Left lobe of liver (tissue), 1 donor: Measurements from ENCODE around the gene CIRBP. TPM values are rescaled to one million over a fixed set of nuclear protein-coding genes. Genes with fewer than 3 reads are reported as not detected.

Source experiments
- total RNA-seq: library from RNA; stranded (reverse); gene quantifications from one replicate; pipeline ENCODE4 v1.2.1, GENCODE V29; 2021
- donor health status: DM: no; HTN: yes; CAD: no.

CIRBP gene
- total RNA-seq, 1 donor from 2014 or later = 125 TPM

Other genes starting within 250 kb of the CIRBP start
- 117 TPM for gene TMEM259, start 248.2 kb upstream of the CIRBP start, total RNA-seq
- gene RNU6-2, start 247.8 kb upstream of the CIRBP start, total RNA-seq = not detected
- 23.2 TPM for gene CNN2, start 242.7 kb upstream of the CIRBP start, total RNA-seq
- 10.4 TPM for gene ABCA7, start 229.2 kb upstream of the CIRBP start, total RNA-seq
- gene ARHGAP45, start 202.2 kb upstream of the CIRBP start, total RNA-seq = 5.1 TPM
- gene POLR2E, start 174.0 kb upstream of the CIRBP start, total RNA-seq = 143 TPM
- gene GPX4, start 165.3 kb upstream of the CIRBP start, total RNA-seq = 247 TPM
- 22.6 TPM for gene SBNO2, start 95.1 kb upstream of the CIRBP start, total RNA-seq
- gene STK11, start 63.6 kb upstream of the CIRBP start, total RNA-seq = 33.1 TPM
- gene CBARP, start 31.3 kb upstream of the CIRBP start, total RNA-seq = 0.38 TPM
- gene ATP5F1D, start 27.6 kb upstream of the CIRBP start, total RNA-seq = 282 TPM
- gene MIDN, start 20.7 kb upstream of the CIRBP start, total RNA-seq = 51.7 TPM
- 48.0 TPM for gene FAM174C, start 6.2 kb downstream of the CIRBP start, total RNA-seq
- 8.6 TPM for gene EFNA2, start 16.5 kb downstream of the CIRBP start, total RNA-seq
- gene NDUFS7, start 114.6 kb downstream of the CIRBP start, total RNA-seq = 105 TPM
- 214 TPM for gene GAMT, start 132.2 kb downstream of the CIRBP start, total RNA-seq
- 48.1 TPM for gene DAZAP1, start 138.3 kb downstream of the CIRBP start, total RNA-seq
- gene RPS15, start 169.1 kb downstream of the CIRBP start, total RNA-seq = 410 TPM
- 0.13 TPM for gene APC2, start 180.8 kb downstream of the CIRBP start, total RNA-seq
- gene C19orf25, start 209.9 kb downstream of the CIRBP start, total RNA-seq = 19.2 TPM
- gene PCSK4, start 221.0 kb downstream of the CIRBP start, total RNA-seq = 4.8 TPM
- 118 TPM for gene REEP6, start 221.8 kb downstream of the CIRBP start, total RNA-seq
- 1.6 TPM for gene ADAMTSL5, start 243.7 kb downstream of the CIRBP start, total RNA-seq